Measurements from ENCODE around the gene RAD51B. TPM values are rescaled to one million over a fixed set of nuclear protein-coding genes. Genes with fewer than 3 reads are reported as not detected.

The RAD51B gene
- polyA plus RNA-seq, 1 donor (not counting 4 experiments of a cell fraction or from before 2014, with no cell fraction given) = 13.3 TPM

DNA sequence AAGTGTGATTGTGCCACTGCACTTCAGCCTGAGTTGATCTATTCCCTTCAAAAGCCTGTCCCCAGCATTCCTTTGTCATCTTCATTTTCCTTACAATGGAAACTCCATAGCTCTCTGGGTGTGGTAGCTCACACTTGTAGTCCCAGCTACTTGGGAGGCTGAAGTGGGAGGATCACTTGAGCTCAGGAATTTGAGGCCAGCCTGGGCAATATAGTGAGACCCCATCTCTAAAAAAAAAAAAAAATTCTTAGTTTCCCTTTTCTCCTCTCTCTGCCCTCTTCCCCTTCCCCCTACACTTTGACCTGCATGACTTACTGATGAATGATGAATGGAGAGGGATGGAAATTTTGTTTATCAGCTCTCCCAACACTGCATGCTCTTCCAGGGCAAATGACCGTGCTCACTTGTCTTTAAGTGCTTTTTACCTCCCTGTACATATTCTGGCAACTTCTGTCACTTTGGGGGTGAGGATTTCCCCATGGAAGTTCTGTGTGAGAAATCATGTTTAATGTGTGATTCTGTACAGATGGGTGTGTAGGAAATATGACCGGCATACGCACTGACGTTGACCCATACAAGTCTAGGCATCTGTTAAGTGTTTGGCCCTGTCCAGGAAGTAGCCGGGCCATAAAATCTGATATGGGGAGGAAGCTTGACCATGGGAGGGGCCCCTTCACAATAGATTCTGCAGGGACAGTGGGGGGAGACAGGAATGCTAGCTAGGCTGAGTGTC is 907.9 kb downstream of the RAD51B start:
- no peaks in the 10 kb centered on the region for H3K79me2 ChIP-seq (ENCODE audit: control insufficient read depth, insufficient read depth, low read length)
- H3K4me1 ChIP-seq (ENCODE audit: control insufficient read depth, extremely low read depth, insufficient read depth, low read length) = no peaks in the 10 kb centered on the region
- no peaks in the 10 kb centered on the region for H4K20me1 ChIP-seq (ENCODE audit: control insufficient read depth, extremely low read depth, insufficient read depth, low read length)
- H3K4me3 ChIP-seq (ENCODE audit: control insufficient read depth in 2 of 3, extremely low read depth in 1 of 3, insufficient read depth in 2 of 3, low read depth in 1 of 3, low read length in 3 of 3) = no peak overlapping the region
- no peaks in the 10 kb centered on the region for H3K9me1 ChIP-seq (ENCODE audit: control insufficient read depth, extremely low read depth, insufficient read depth, low read length)
- no peak for DNase-seq (ENCODE audit: low read depth, low spot score)
- H3K27me3 ChIP-seq (ENCODE audit: control insufficient read depth, extremely low read depth, insufficient read depth, low read length) = no peaks in the 10 kb centered on the region
- H3K4me2 ChIP-seq (ENCODE audit: control insufficient read depth, extremely low read depth, insufficient read depth, low read depth, low read length) = no peak overlapping the region
- dilution Hi-C loops (cut with MboI; ENCODE audit: extremely low pct_ligation_motif_present, low sequenced_read_pairs) = no loop called here
- H3K9me3 ChIP-seq (ENCODE audit: control insufficient read depth, low read depth, low read length) = no peaks in the 10 kb centered on the region
- TF ChIP-seq EZH2 (IDR thresholded peaks at IDR 0.05; ENCODE audit: low read length) = no peak
- TF ChIP-seq, protein P1, sequence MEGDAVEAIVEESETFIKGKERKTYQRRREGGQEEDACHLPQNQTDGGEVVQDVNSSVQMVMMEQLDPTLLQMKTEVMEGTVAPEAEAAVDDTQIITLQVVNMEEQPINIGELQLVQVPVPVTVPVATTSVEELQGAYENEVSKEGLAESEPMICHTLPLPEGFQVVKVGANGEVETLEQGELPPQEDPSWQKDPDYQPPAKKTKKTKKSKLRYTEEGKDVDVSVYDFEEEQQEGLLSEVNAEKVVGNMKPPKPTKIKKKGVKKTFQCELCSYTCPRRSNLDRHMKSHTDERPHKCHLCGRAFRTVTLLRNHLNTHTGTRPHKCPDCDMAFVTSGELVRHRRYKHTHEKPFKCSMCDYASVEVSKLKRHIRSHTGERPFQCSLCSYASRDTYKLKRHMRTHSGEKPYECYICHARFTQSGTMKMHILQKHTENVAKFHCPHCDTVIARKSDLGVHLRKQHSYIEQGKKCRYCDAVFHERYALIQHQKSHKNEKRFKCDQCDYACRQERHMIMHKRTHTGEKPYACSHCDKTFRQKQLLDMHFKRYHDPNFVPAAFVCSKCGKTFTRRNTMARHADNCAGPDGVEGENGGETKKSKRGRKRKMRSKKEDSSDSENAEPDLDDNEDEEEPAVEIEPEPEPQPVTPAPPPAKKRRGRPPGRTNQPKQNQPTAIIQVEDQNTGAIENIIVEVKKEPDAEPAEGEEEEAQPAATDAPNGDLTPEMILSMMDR (optimal IDR thresholded peaks at IDR 0.05 in 1 of 3, IDR thresholded peaks at IDR 0.05 in 1 of 3, conservative IDR thresholded peaks at IDR 0.05 in 1 of 3; ENCODE audit: extremely low read depth in 1 of 3, insufficient read depth in 2 of 3, low read length in 3 of 3) = no peak
- no peaks in the 10 kb centered on the region for H3K36me3 ChIP-seq (ENCODE audit: control insufficient read depth in 2 of 2, extremely low read depth in 1 of 2, insufficient read depth in 2 of 2, low read length in 2 of 2)
- H2AFZ ChIP-seq (ENCODE audit: control insufficient read depth, low read length) = no peak overlapping the region
- no peak for FAIRE-seq
- H3K27ac ChIP-seq (ENCODE audit: control insufficient read depth, insufficient read depth, low read length) = no peak overlapping the region
- H3K9ac ChIP-seq (ENCODE audit: control insufficient read depth, extremely low read depth, insufficient read depth, low read length) = no peak overlapping the region

GRCh38 chr14:68728342-68729106 is 908.9 kb downstream of the RAD51B start:
- DNase-seq (ENCODE audit: low read depth, low spot score) (no peak), FAIRE-seq (no peak)
- no peaks in the 10 kb centered on the region for H3K27me3 ChIP-seq (ENCODE audit: control insufficient read depth, extremely low read depth, insufficient read depth, low read length)
- H3K4me2 ChIP-seq (ENCODE audit: control insufficient read depth, extremely low read depth, insufficient read depth, low read depth, low read length) = no peak overlapping the region
- H3K4me1 ChIP-seq (ENCODE audit: control insufficient read depth, extremely low read depth, insufficient read depth, low read length) = peaks cover 5% of the 10 kb centered on the region
- H3K27ac ChIP-seq (ENCODE audit: control insufficient read depth, insufficient read depth, low read length) = no peak overlapping the region
- H3K9me1 ChIP-seq (ENCODE audit: control insufficient read depth, extremely low read depth, insufficient read depth, low read length) = no peaks in the 10 kb centered on the region
- no peak overlapping the region for H2AFZ ChIP-seq (ENCODE audit: control insufficient read depth, low read length)
- no peaks in the 10 kb centered on the region for H3K79me2 ChIP-seq (ENCODE audit: control insufficient read depth, insufficient read depth, low read length)
- no peak overlapping the region for H3K9ac ChIP-seq (ENCODE audit: control insufficient read depth, extremely low read depth, insufficient read depth, low read length)
- H3K36me3 ChIP-seq (ENCODE audit: control insufficient read depth in 2 of 2, extremely low read depth in 1 of 2, insufficient read depth in 2 of 2, low read length in 2 of 2) = no peaks in the 10 kb centered on the region
- H4K20me1 ChIP-seq (ENCODE audit: control insufficient read depth, extremely low read depth, insufficient read depth, low read length) = no peaks in the 10 kb centered on the region
- dilution Hi-C loops (cut with MboI; ENCODE audit: extremely low pct_ligation_motif_present, low sequenced_read_pairs) = no loop called here
- TF ChIP-seq, protein P1 (optimal IDR thresholded peaks at IDR 0.05 in 1 of 3, IDR thresholded peaks at IDR 0.05 in 1 of 3, conservative IDR thresholded peaks at IDR 0.05 in 1 of 3; ENCODE audit: extremely low read depth in 1 of 3, insufficient read depth in 2 of 3, low read length in 3 of 3) = no peak
- no peak overlapping the region for H3K4me3 ChIP-seq (ENCODE audit: control insufficient read depth in 2 of 3, extremely low read depth in 1 of 3, insufficient read depth in 2 of 3, low read depth in 1 of 3, low read length in 3 of 3)
- H3K9me3 ChIP-seq (ENCODE audit: control insufficient read depth, low read depth, low read length) = no peaks in the 10 kb centered on the region

All from keratinocyte (primary cell).